SK-N-SH (cell line): ENCODE measurements around the gene PHKG1. TPM values are rescaled to one million over a fixed set of nuclear protein-coding genes. Genes with fewer than 3 reads are reported as not detected.

Source experiments
- CTCF ChIA-PET: fragments of 300-600, 350-600 bp; formaldehyde crosslinking; extraction: SDS; loops from one replicate; lab custom pipeline; 2021; lab: Yijun Ruan, JAX
- POLR2A ChIA-PET: fragments of 350-600 bp; sonication (Branson Sonifier 250); formaldehyde crosslinking; extraction: SDS; loops from one replicate; lab custom pipeline; 2020; ENCODE audit warnings: antibody characterized with exemption, inconsistent platforms; lab: Yijun Ruan, JAX
- DNase-seq: peaks from one replicate; pipeline ENCODE4 v3.0.0; 2012
- H2AFZ ChIP-seq: fragments of 200-600 bp; sonication (generic); 2 replicates; pipeline ENCODE4 v1.8.1; 2016; ENCODE audit warnings: antibody characterized with exemption, mild to moderate bottlenecking, low read depth
- H3F3A ChIP-seq: fragments of 200-600 bp; sonication (generic); replicated peaks from 2 replicates; pipeline ENCODE3; 2016; ENCODE audit warnings: antibody characterized with exemption, mild to moderate bottlenecking; ENCODE audit not compliant: insufficient read depth
- H3K27ac ChIP-seq, 2 experiments: fragments of 200-500 bp in 1 of 2; fragments of 200-600 bp in 1 of 2; sonication (Bioruptor generic) in 1 of 2; sonication (generic), shearing (Covaris generic) in 1 of 2; 2 replicates each; pipeline versions ENCODE4 v1.5.1 to v1.6.1; 2014 to 2016; ENCODE audit warnings: low read depth in 2 of 2, inconsistent platforms in 1 of 2, low read length in 1 of 2, mild to moderate bottlenecking in 1 of 2, mixed read lengths in 1 of 2
- H3K27me3 ChIP-seq: fragments of 200-600 bp; sonication (generic), shearing (Covaris generic); 2 replicates; pipeline ENCODE4 v1.6.1; 2016; ENCODE audit warnings: mixed run types; ENCODE audit not compliant: insufficient read depth
- H3K36me3 ChIP-seq, 2 experiments: fragments of 200-500 bp in 1 of 2; fragments of 200-600 bp in 1 of 2; sonication (Bioruptor generic) in 1 of 2; sonication (generic) in 1 of 2; replicated peaks in 1 of 2; 2 replicates each; pipeline versions ENCODE3 to v1.5.1; 2014 to 2016; ENCODE audit warnings: low read length in 1 of 2, mild to moderate bottlenecking in 1 of 2; ENCODE audit not compliant: insufficient read depth in 2 of 2, control insufficient read depth in 1 of 2
- H3K4me1 ChIP-seq, 2 experiments: fragments of 200-500 bp in 1 of 2; fragments of 200-600 bp in 1 of 2; sonication (Bioruptor generic) in 1 of 2; sonication (generic), shearing (Covaris generic) in 1 of 2; 2 replicates each; pipeline versions ENCODE4 v1.5.1 to v1.6.1; 2014 to 2016; ENCODE audit warnings: low read depth in 1 of 2, low read length in 1 of 2, mixed run types in 1 of 2; ENCODE audit not compliant: insufficient read depth in 2 of 2, control insufficient read depth in 1 of 2
- H3K4me2 ChIP-seq: fragments of 200-600 bp; sonication (generic), shearing (Covaris generic); 2 replicates; pipeline ENCODE4 v1.6.1; 2017; ENCODE audit warnings: mixed run types
- H3K4me3 ChIP-seq, 2 experiments: fragments of 200-500 bp in 1 of 2; fragments of 200-600 bp in 1 of 2; sonication (Bioruptor generic) in 1 of 2; sonication (generic), shearing (Covaris generic) in 1 of 2; 2 replicates each; pipeline versions ENCODE4 v1.5.1 to v1.8.1; 2014 to 2016; ENCODE audit warnings: low read depth in 2 of 2, inconsistent platforms in 1 of 2, low read length in 1 of 2, mild to moderate bottlenecking in 1 of 2, mixed read lengths in 1 of 2, moderate library complexity in 1 of 2
- H3K79me2 ChIP-seq: fragments of 200-600 bp; sonication (generic); 2 replicates; pipeline ENCODE4 v1.8.1; 2017; ENCODE audit warnings: mild to moderate bottlenecking; ENCODE audit not compliant: insufficient read depth
- H3K9ac ChIP-seq: fragments of 200-600 bp; sonication (generic); 2 replicates; pipeline ENCODE4 v1.6.1; 2017; ENCODE audit warnings: mixed run types
- H3K9me2 ChIP-seq: fragments of 200-600 bp; sonication (generic); 2 replicates; pipeline ENCODE4 v1.6.1; 2017; ENCODE audit warnings: mixed run types
- H3K9me3 ChIP-seq: fragments of 200-600 bp; sonication (generic); 2 replicates; pipeline ENCODE4 v1.6.1; 2017; ENCODE audit warnings: mixed run types, mild to moderate bottlenecking, moderate library complexity
- H4K20me1 ChIP-seq: fragments of 200-600 bp; sonication (generic); 2 replicates; pipeline ENCODE4 v1.6.1; 2017; ENCODE audit warnings: mild to moderate bottlenecking, mixed run types; ENCODE audit not compliant: insufficient read depth
- CHD2 ChIP-seq: fragments of 150-350 bp; IDR thresholded peaks from 2 replicates; pipeline ENCODE4 v1.6.1; 2018; ENCODE audit warnings: low read length; ENCODE audit not compliant: partially characterized antibody
- EP300 ChIP-seq, 2 experiments: IDR thresholded peaks; 2 replicates each; pipeline versions ENCODE4 v1.4.0 to v1.6.1; 2012; ENCODE audit warnings: borderline replicate concordance in 1 of 2, low read depth in 1 of 2, low read length in 1 of 2
- GABPA ChIP-seq: IDR thresholded peaks from 2 replicates; pipeline ENCODE4 v1.4.0; 2012; ENCODE audit warnings: low read depth, mild to moderate bottlenecking
- GATA2 ChIP-seq: sonication (generic); formaldehyde crosslinking; IDR thresholded peaks from 2 replicates; pipeline ENCODE4 v1.5.0; 2020; ENCODE audit warnings: mild to moderate bottlenecking, missing genetic modification reagents
- MAX ChIP-seq: IDR thresholded peaks from 2 replicates; pipeline ENCODE4 v1.4.0; 2012; ENCODE audit warnings: low read depth
- MEF2A ChIP-seq: IDR thresholded peaks from 2 replicates; pipeline ENCODE4 v1.4.0; 2012; ENCODE audit warnings: low read depth, borderline replicate concordance
- NFIC ChIP-seq: IDR thresholded peaks from 2 replicates; pipeline ENCODE4 v1.4.0; 2012; ENCODE audit warnings: borderline replicate concordance
- NRF1 ChIP-seq: IDR thresholded peaks from 2 replicates; pipeline ENCODE4 v1.6.1; 2012; ENCODE audit warnings: low read depth, mild to moderate bottlenecking, low read length
- POLR2AphosphoS5 ChIP-seq: IDR thresholded peaks from 2 replicates; pipeline ENCODE4 v1.6.1; 2012; ENCODE audit warnings: low read depth, low read length
- RCOR1 ChIP-seq: fragments of 150-350 bp; IDR thresholded peaks from 2 replicates; pipeline ENCODE4 v1.6.1; 2017; ENCODE audit warnings: antibody characterized with exemption, low read length
- REST ChIP-seq: IDR thresholded peaks from 2 replicates; pipeline ENCODE4 v1.6.1; 2012; ENCODE audit warnings: mild to moderate bottlenecking, low read depth, low read length, moderate library complexity
- RFX5 ChIP-seq: IDR thresholded peaks from 2 replicates; pipeline ENCODE4 v1.6.1; 2012; ENCODE audit warnings: mild to moderate bottlenecking, improper control_type of control experiment, low read length
- RXRA ChIP-seq: IDR thresholded peaks from 2 replicates; pipeline ENCODE4 v1.4.0; 2012; ENCODE audit warnings: low read depth, mild to moderate bottlenecking, borderline replicate concordance
- SIN3A ChIP-seq: IDR thresholded peaks from 2 replicates; pipeline ENCODE4 v1.6.1; 2012; ENCODE audit warnings: low read depth, mild to moderate bottlenecking, low read length, moderate library complexity, borderline replicate concordance
- SMC3 ChIP-seq: IDR thresholded peaks from 2 replicates; pipeline ENCODE4 v1.6.1; 2012; ENCODE audit warnings: low read depth, low read length, improper control_type of control experiment
- USF2 ChIP-seq: fragments of 150-350 bp; IDR thresholded peaks from 2 replicates; pipeline ENCODE4 v1.6.1; 2017; ENCODE audit warnings: antibody characterized with exemption, low read length, low read depth, borderline replicate concordance
- YY1 ChIP-seq: IDR thresholded peaks from 2 replicates; pipeline ENCODE4 v1.4.0; 2012; ENCODE audit warnings: low read depth, mild to moderate bottlenecking
- ZBTB33 ChIP-seq: IDR thresholded peaks from 2 replicates; pipeline ENCODE4 v1.4.0; 2012; ENCODE audit warnings: low read depth, borderline replicate concordance
- WGBS: methylation state at CpG from one replicate; pipeline ENCODE4 v1.1.6; 2017; ENCODE audit warnings: low lambda C conversion rate; 5-methylcytosine and 5-hydroxymethylcytosine counted together
- polyA plus RNA-seq, 3 experiments: library from polyadenylated mRNA; depleted of rRNA; stranded (reverse); fragments of >200 nt; gene quantifications; 2 replicates each; pipeline ENCODE4 v1.2.3, GENCODE V29; 2012
- TF ChIP-seq, protein P1 (sequence below): fragments of 200-600 bp; sonication (generic); IDR thresholded peaks from 2 replicates; pipeline ENCODE4 v1.6.1; 2017; ENCODE audit warnings: antibody characterized with exemption, mild to moderate bottlenecking, moderate library complexity
- TF ChIP-seq, protein P2 (sequence below): IDR thresholded peaks from 2 replicates; pipeline ENCODE4 v1.4.0; 2012; ENCODE audit warnings: low read depth, borderline replicate concordance

The PHKG1 gene
- polyA plus RNA-seq, 1 of the 3 experiments (the other 2 are of a cell fraction) = 2.5 TPM

GRCh38 chr7:56063882-56064625, 28.7 kb downstream of the PHKG1 start, which contains the start of gene SUMF2 (continued):
- TF ChIP-seq, protein P1, sequence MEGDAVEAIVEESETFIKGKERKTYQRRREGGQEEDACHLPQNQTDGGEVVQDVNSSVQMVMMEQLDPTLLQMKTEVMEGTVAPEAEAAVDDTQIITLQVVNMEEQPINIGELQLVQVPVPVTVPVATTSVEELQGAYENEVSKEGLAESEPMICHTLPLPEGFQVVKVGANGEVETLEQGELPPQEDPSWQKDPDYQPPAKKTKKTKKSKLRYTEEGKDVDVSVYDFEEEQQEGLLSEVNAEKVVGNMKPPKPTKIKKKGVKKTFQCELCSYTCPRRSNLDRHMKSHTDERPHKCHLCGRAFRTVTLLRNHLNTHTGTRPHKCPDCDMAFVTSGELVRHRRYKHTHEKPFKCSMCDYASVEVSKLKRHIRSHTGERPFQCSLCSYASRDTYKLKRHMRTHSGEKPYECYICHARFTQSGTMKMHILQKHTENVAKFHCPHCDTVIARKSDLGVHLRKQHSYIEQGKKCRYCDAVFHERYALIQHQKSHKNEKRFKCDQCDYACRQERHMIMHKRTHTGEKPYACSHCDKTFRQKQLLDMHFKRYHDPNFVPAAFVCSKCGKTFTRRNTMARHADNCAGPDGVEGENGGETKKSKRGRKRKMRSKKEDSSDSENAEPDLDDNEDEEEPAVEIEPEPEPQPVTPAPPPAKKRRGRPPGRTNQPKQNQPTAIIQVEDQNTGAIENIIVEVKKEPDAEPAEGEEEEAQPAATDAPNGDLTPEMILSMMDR = peak; percentile 24; the same call in 1 of the 2 replicates
- TF ChIP-seq, protein P2, sequence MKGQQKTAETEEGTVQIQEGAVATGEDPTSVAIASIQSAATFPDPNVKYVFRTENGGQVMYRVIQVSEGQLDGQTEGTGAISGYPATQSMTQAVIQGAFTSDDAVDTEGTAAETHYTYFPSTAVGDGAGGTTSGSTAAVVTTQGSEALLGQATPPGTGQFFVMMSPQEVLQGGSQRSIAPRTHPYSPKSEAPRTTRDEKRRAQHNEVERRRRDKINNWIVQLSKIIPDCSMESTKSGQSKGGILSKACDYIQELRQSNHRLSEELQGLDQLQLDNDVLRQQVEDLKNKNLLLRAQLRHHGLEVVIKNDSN = 0 out of 2 replicates have a peak, but pooled peaks have one; percentile 10
- TF ChIP-seq POLR2AphosphoS5 (peak; percentile 98; the same call in 1 of the 2 replicates), RFX5 (no peak), CHD2 (peak; percentile 92), SIN3A (peak; percentile 93; the same call in 1 of the 2 replicates), GABPA (0 out of 2 replicates have a peak, but pooled peaks have one; percentile 11), RXRA (no peak), ZBTB33 (peak; percentile 78), USF2 (no peak), RCOR1 (peak; percentile 22; the same call in 1 of the 2 replicates), EP300 (IDR thresholded peaks at IDR 0.05; ENCODE audit: borderline replicate concordance in 1 of 2, low read depth in 1 of 2, low read length in 1 of 2) (0 out of 4 replicates have a peak, but pooled peaks of 1 of the 2 experiments have one; percentile 16)

- H3K4me2 ChIP-seq = peak overlapping the region; percentile 92
- ChIA-PET CTCF (interaction anchor here (0.5 to 3.2 kb wide), 8 partner anchors 9 to 1608 kb away, joined by 3 to 25 read pairs (median 6); partner anchors contain the start of genes CCT6A and PSPH), POLR2A (interaction anchor here (1.4 to 4.3 kb wide), 2 partner anchors 13 to 99 kb away, joined by 5 to 36 read pairs; partner anchors contain the start of genes CCT6A, NIPSNAP2 and PSPH)
- H3K9me2 ChIP-seq = no peaks in the 10 kb centered on the region
- H3K79me2 ChIP-seq = peaks cover 52% of the 10 kb centered on the region
- H3K9ac ChIP-seq = no peak overlapping the region
- WGBS = 72% methylated on average over 7 of the region's 7 CpGs
- peaks cover 11% of the 10 kb centered on the region for H4K20me1 ChIP-seq
- no peaks in the 10 kb centered on the region for H3K27me3 ChIP-seq
- no peak for DNase-seq
- H3K36me3 ChIP-seq = peaks cover 51 to 56% of the 10 kb centered on the region in 2 experiments
- H3K27ac ChIP-seq = peak overlapping the region; percentile 78 to 90
- H3K4me3 ChIP-seq = no peak overlapping the region
- peaks cover 55% of the 10 kb centered on the region for H3F3A ChIP-seq
- H2AFZ ChIP-seq = 0 out of 2 replicates have a peak overlapping the region, but pooled peaks have one; percentile 69
- peaks cover 4 to 23% of the 10 kb centered on the region in 2 experiments; a peak in 3 of 4 replicates for H3K4me1 ChIP-seq
- H3K9me3 ChIP-seq = no peaks in the 10 kb centered on the region
- TF ChIP-seq RFX5 (no peak), YY1 (no peak), RCOR1 (no peak), SMC3 (no peak), GATA2 (CRISPR knock-in tag) (no peak), POLR2AphosphoS5 (no peak), NFIC (no peak), MEF2A (no peak), REST (no peak), CHD2 (no peak), NRF1 (no peak), MAX (no peak)
Observed at GRCh38 chr7:56063500-56063881, 29.3 kb downstream of the PHKG1 start.
